ENCODE measurements around the gene PTGER2.
A peak's percentile ranks its signal among the peaks of the same experiment; 100 is the strongest.

Gene PTGER2

DNA sequence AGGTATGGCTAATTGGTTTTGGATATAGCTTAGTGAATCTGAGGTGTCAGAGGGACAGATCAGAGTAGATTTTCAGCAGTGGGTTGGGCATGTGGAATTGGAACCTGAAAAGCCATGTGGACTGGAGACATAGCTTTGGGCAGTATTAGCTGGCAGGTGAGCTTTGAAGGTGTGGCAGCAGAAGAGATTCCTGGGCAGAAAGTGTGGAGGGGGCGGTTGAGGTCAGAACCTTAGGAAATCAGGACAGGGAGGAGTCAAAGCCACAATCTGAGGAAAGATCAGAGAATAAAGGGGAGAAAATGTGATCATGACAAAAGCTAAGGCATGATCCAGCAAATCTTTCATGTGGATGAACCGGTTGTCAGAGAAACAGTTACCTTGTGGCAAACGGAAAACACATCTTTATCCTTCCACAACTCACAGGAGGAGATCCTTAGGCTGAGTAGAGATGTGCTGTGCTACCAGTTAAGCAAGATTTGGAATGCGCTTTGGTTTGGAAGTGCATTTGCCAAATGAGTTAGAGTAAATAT, 56.4 kb downstream of the PTGER2 start:
- no peaks in the 10 kb centered on the region for H3F3A ChIP-seq (ENCODE audit: insufficient read depth, low read length)
- no peaks in the 10 kb centered on the region for H3K9me2 ChIP-seq (ENCODE audit: low read depth, low read length)
- no peak overlapping the region for H3K4me2 ChIP-seq (ENCODE audit: low read length)
- no peaks in the 10 kb centered on the region for H3K27me3 ChIP-seq (ENCODE audit: insufficient read depth, low read length)
- no peak overlapping the region for H3K27ac ChIP-seq (ENCODE audit: low read depth, low read length, poor library complexity, severe bottlenecking)
- H3K4me3 ChIP-seq (ENCODE audit: low read depth, low read length, poor library complexity, severe bottlenecking): no peak overlapping the region
- no peak overlapping the region for H3K9ac ChIP-seq (ENCODE audit: low read length)
- no peaks in the 10 kb centered on the region for H3K4me1 ChIP-seq (ENCODE audit: insufficient read depth, low read length, severe bottlenecking)
- no peaks in the 10 kb centered on the region for H3K36me3 ChIP-seq (ENCODE audit: insufficient read depth, low read length)
- no peaks in the 10 kb centered on the region for H3K9me3 ChIP-seq (ENCODE audit: low read length)
- H4K20me1 ChIP-seq (ENCODE audit: insufficient read depth, low read length): no peaks in the 10 kb centered on the region
- H3K79me2 ChIP-seq (ENCODE audit: insufficient read depth, low read length): no peaks in the 10 kb centered on the region
- TF ChIP-seq, protein P1, sequence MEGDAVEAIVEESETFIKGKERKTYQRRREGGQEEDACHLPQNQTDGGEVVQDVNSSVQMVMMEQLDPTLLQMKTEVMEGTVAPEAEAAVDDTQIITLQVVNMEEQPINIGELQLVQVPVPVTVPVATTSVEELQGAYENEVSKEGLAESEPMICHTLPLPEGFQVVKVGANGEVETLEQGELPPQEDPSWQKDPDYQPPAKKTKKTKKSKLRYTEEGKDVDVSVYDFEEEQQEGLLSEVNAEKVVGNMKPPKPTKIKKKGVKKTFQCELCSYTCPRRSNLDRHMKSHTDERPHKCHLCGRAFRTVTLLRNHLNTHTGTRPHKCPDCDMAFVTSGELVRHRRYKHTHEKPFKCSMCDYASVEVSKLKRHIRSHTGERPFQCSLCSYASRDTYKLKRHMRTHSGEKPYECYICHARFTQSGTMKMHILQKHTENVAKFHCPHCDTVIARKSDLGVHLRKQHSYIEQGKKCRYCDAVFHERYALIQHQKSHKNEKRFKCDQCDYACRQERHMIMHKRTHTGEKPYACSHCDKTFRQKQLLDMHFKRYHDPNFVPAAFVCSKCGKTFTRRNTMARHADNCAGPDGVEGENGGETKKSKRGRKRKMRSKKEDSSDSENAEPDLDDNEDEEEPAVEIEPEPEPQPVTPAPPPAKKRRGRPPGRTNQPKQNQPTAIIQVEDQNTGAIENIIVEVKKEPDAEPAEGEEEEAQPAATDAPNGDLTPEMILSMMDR (IDR thresholded peaks at IDR 0.05; ENCODE audit: low read length): no peak
- TF ChIP-seq EZH2 (IDR thresholded peaks at IDR 0.05; ENCODE audit: borderline replicate concordance, low read length): no peak
- no peak overlapping the region for H2AFZ ChIP-seq (ENCODE audit: low read length)

DNA sequence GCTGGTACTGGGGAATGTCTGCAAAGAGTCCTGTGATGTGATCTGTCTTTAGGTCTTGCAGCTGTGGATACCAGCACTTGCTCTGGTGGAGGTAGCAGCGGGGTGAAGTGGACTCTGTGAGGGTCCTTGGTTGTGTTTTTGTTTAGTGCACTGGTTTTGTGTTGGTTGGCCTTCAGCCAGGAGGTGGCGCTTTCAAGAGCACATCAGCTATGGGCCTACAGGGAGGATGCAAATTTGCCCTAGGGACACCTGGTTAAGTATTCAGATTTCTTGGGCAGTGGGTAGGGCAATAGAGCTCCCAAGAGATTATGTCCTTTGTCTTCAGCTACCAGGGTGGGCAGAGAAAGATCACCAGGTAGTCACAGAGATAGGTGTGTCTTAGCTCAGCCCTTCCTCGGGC, 63.8 kb downstream of the PTGER2 start:
- Histone ChIP-seq H4K20me1 (ENCODE audit: insufficient read depth, low read length) (no peaks in the 10 kb centered on the region), H3K9me3 (ENCODE audit: low read length) (no peaks in the 10 kb centered on the region), H3K79me2 (ENCODE audit: insufficient read depth, low read length) (no peaks in the 10 kb centered on the region), H3K36me3 (ENCODE audit: insufficient read depth, low read length) (no peaks in the 10 kb centered on the region), H3K9ac (ENCODE audit: low read length) (no peak overlapping the region), H3K4me2 (ENCODE audit: low read length) (no peak overlapping the region), H3K4me1 (ENCODE audit: insufficient read depth, low read length, severe bottlenecking) (no peaks in the 10 kb centered on the region), H3K27ac (ENCODE audit: low read depth, low read length, poor library complexity, severe bottlenecking) (no peak overlapping the region), H2AFZ (ENCODE audit: low read length) (no peak overlapping the region), H3K4me3 (ENCODE audit: low read depth, low read length, poor library complexity, severe bottlenecking) (no peak overlapping the region), H3K27me3 (ENCODE audit: insufficient read depth, low read length) (no peaks in the 10 kb centered on the region), H3K9me2 (ENCODE audit: low read depth, low read length) (no peaks in the 10 kb centered on the region), H3F3A (ENCODE audit: insufficient read depth, low read length) (no peaks in the 10 kb centered on the region)
- TF ChIP-seq, protein P1 (IDR thresholded peaks at IDR 0.05; ENCODE audit: low read length): peak; percentile 40
- TF ChIP-seq EZH2 (IDR thresholded peaks at IDR 0.05; ENCODE audit: borderline replicate concordance, low read length): no peak
